Measurements from ENCODE around the gene TRIM44.
"Not testable (repeated sequence)": the region's sequence is repeated elsewhere in the genome, so short reads cannot be mapped to it uniquely, and the experiment has no call there.

TRIM44 gene

DNA sequence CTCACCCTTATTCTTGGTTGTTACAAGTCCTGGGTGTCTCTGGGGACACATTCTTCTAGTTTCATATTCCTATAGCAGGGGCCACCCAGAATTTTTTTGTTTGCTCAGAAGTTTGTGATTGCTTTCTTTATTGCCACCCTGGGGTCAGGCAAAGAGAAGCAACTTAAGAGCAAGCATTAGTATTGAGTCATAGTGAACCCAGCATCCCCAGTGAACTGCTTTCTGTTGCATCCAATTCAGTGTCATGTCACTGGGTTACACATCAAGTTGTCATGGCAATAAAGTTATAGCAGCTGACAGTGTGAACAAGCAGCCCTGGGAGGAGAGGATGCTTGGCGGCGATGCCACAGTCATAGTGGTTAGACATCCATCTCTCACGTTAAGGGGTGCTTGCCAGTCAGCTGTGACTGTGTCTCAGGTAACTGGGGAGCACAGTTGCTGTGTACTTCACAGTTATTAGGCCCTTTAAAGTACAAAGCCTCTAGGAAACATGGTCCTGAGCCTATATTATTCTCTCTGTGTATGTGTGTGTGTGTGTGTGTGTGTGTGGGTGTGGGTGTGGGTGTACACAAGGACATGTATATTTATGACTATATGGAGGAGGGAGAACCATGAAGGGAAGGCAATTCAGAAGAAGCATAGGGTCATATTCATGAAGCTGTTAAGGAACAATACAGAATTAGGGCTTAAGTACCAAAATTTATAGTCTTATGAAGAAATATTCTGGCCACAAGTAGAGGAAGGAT, 52.5 kb downstream of the TRIM44 start:
- Histone ChIP-seq H3K36me3 (ENCODE audit: insufficient read depth, low read length) (no peaks in the 10 kb centered on the region), H2AFZ (ENCODE audit: low read length) (no peak overlapping the region), H3K4me1 (ENCODE audit: insufficient read depth, low read length, severe bottlenecking) (no peaks in the 10 kb centered on the region), H3F3A (ENCODE audit: insufficient read depth, low read length) (no peaks in the 10 kb centered on the region), H3K9ac (ENCODE audit: low read length) (no peak overlapping the region), H3K9me3 (ENCODE audit: low read length) (no peaks in the 10 kb centered on the region), H3K9me2 (ENCODE audit: low read depth, low read length) (no peaks in the 10 kb centered on the region), H3K4me2 (ENCODE audit: low read length) (no peak overlapping the region), H3K27me3 (ENCODE audit: insufficient read depth, low read length) (no peaks in the 10 kb centered on the region), H3K27ac (ENCODE audit: low read depth, low read length, poor library complexity, severe bottlenecking) (no peak overlapping the region), H3K79me2 (ENCODE audit: insufficient read depth, low read length) (no peaks in the 10 kb centered on the region), H3K4me3 (ENCODE audit: low read depth, low read length, poor library complexity, severe bottlenecking) (no peak overlapping the region), H4K20me1 (ENCODE audit: insufficient read depth, low read length) (no peaks in the 10 kb centered on the region)
- no peak for TF ChIP-seq EZH2 (IDR thresholded peaks at IDR 0.05; ENCODE audit: borderline replicate concordance, low read length)
- TF ChIP-seq, protein P1, sequence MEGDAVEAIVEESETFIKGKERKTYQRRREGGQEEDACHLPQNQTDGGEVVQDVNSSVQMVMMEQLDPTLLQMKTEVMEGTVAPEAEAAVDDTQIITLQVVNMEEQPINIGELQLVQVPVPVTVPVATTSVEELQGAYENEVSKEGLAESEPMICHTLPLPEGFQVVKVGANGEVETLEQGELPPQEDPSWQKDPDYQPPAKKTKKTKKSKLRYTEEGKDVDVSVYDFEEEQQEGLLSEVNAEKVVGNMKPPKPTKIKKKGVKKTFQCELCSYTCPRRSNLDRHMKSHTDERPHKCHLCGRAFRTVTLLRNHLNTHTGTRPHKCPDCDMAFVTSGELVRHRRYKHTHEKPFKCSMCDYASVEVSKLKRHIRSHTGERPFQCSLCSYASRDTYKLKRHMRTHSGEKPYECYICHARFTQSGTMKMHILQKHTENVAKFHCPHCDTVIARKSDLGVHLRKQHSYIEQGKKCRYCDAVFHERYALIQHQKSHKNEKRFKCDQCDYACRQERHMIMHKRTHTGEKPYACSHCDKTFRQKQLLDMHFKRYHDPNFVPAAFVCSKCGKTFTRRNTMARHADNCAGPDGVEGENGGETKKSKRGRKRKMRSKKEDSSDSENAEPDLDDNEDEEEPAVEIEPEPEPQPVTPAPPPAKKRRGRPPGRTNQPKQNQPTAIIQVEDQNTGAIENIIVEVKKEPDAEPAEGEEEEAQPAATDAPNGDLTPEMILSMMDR (IDR thresholded peaks at IDR 0.05; ENCODE audit: low read length): no peak

DNA sequence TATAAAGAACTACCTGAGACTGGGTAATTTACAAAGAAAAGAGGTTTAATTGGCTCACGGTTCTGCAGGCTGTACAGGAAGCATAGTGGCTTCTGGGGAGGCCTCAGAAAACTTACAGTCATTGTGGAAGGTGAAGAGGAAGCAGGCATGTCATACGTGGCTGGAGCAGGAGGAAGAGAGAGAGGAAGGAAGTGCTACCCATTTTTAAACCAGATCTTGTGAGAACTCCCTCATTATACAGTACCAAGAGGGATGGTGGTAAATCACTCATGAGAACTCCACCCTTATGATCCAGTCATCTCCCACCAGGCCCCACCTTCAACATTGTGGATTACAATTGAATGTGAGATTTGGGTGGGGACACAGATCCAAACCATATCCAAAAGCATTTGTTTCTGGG, 53.1 kb downstream of the TRIM44 start:
- not testable (repeated sequence) for H3K4me3 ChIP-seq (ENCODE audit: low read depth, low read length, poor library complexity, severe bottlenecking); H3K79me2 ChIP-seq (ENCODE audit: insufficient read depth, low read length); H3K27ac ChIP-seq (ENCODE audit: low read depth, low read length, poor library complexity, severe bottlenecking)

DNA sequence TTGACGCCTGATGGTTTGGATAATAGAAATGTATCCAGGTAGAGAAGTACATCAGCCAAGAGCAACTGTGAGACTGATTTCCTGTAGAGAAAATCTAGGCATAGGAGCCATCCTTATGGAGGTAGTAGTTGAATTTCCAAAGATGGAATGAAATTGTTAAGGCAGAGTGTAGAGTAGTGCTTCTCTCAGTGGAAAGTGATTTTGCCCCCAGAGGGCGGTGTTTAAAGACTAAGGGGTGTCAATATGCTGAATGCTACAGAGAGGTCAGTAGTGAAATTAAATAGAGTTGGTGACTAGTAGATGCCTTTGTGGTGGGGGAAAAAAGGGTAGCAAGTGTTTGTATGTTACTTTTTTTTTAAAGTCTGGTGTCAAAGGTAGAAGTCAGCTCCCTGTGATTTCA, 54.5 kb downstream of the TRIM44 start:
- H3K4me1 ChIP-seq (ENCODE audit: insufficient read depth, low read length, severe bottlenecking): peaks cover 6% of the 10 kb centered on the region
- H4K20me1 ChIP-seq (ENCODE audit: insufficient read depth, low read length): no peaks in the 10 kb centered on the region
- no peaks in the 10 kb centered on the region for H3K27me3 ChIP-seq (ENCODE audit: insufficient read depth, low read length)
- no peaks in the 10 kb centered on the region for H3K79me2 ChIP-seq (ENCODE audit: insufficient read depth, low read length)
- H3K4me2 ChIP-seq (ENCODE audit: low read length): no peak overlapping the region
- H3K36me3 ChIP-seq (ENCODE audit: insufficient read depth, low read length): no peaks in the 10 kb centered on the region
- no peaks in the 10 kb centered on the region for H3F3A ChIP-seq (ENCODE audit: insufficient read depth, low read length)
- no peaks in the 10 kb centered on the region for H3K9me2 ChIP-seq (ENCODE audit: low read depth, low read length)
- H2AFZ ChIP-seq (ENCODE audit: low read length): no peak overlapping the region
- H3K4me3 ChIP-seq (ENCODE audit: low read depth, low read length, poor library complexity, severe bottlenecking): no peak overlapping the region
- no peaks in the 10 kb centered on the region for H3K9me3 ChIP-seq (ENCODE audit: low read length)
- H3K27ac ChIP-seq (ENCODE audit: low read depth, low read length, poor library complexity, severe bottlenecking): no peak overlapping the region
- TF ChIP-seq, protein P1 (IDR thresholded peaks at IDR 0.05; ENCODE audit: low read length): 0 out of 2 replicates have a peak, but pooled peaks have one; percentile 21
- TF ChIP-seq EZH2 (IDR thresholded peaks at IDR 0.05; ENCODE audit: borderline replicate concordance, low read length): no peak
- no peak overlapping the region for H3K9ac ChIP-seq (ENCODE audit: low read length)

More for the DNA sequence above, 53.1 kb downstream of the TRIM44 start:
- not testable (repeated sequence) for H3K9me2 ChIP-seq (ENCODE audit: low read depth, low read length); H3K4me2 ChIP-seq (ENCODE audit: low read length); H4K20me1 ChIP-seq (ENCODE audit: insufficient read depth, low read length); H2AFZ ChIP-seq (ENCODE audit: low read length); H3K27me3 ChIP-seq (ENCODE audit: insufficient read depth, low read length); H3K9me3 ChIP-seq (ENCODE audit: low read length); H3K4me1 ChIP-seq (ENCODE audit: insufficient read depth, low read length, severe bottlenecking); H3K9ac ChIP-seq (ENCODE audit: low read length); H3K36me3 ChIP-seq (ENCODE audit: insufficient read depth, low read length); H3F3A ChIP-seq (ENCODE audit: insufficient read depth, low read length)

DNA sequence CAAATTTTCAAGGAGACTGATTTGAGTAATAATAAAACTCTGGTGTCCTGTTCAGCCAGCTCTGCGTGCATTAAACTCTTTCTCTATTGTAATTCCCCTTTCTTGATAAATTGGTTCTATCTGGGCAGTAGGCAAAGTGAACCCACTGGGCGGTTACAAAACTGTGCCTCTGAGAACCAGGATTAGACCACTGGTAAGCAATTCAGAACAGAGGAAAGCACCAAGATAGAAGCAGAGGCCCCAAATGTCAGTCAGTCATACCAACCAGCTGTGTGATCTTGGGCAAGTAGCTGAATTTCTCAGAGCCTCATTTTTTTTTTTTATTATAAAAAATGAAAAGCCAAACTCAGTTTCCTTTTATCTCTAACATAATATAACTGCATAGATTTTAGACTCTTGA, 54.9 kb downstream of the TRIM44 start:
- H3K4me3 ChIP-seq (ENCODE audit: low read depth, low read length, poor library complexity, severe bottlenecking): no peak overlapping the region
- no peak overlapping the region for H3K27ac ChIP-seq (ENCODE audit: low read depth, low read length, poor library complexity, severe bottlenecking)
- no peaks in the 10 kb centered on the region for H3K79me2 ChIP-seq (ENCODE audit: insufficient read depth, low read length)
- H3K4me2 ChIP-seq (ENCODE audit: low read length): no peak overlapping the region
- H2AFZ ChIP-seq (ENCODE audit: low read length): no peak overlapping the region
- TF ChIP-seq EZH2 (IDR thresholded peaks at IDR 0.05; ENCODE audit: borderline replicate concordance, low read length): no peak
- TF ChIP-seq, protein P1 (IDR thresholded peaks at IDR 0.05; ENCODE audit: low read length): no peak
- H4K20me1 ChIP-seq (ENCODE audit: insufficient read depth, low read length): no peaks in the 10 kb centered on the region
- no peaks in the 10 kb centered on the region for H3F3A ChIP-seq (ENCODE audit: insufficient read depth, low read length)
- no peaks in the 10 kb centered on the region for H3K36me3 ChIP-seq (ENCODE audit: insufficient read depth, low read length)
- no peak overlapping the region for H3K9ac ChIP-seq (ENCODE audit: low read length)
- no peaks in the 10 kb centered on the region for H3K9me3 ChIP-seq (ENCODE audit: low read length)
- H3K9me2 ChIP-seq (ENCODE audit: low read depth, low read length): no peaks in the 10 kb centered on the region
- peaks cover 9% of the 10 kb centered on the region for H3K4me1 ChIP-seq (ENCODE audit: insufficient read depth, low read length, severe bottlenecking)
- H3K27me3 ChIP-seq (ENCODE audit: insufficient read depth, low read length): no peaks in the 10 kb centered on the region

Measured in OCI-LY1 (cell line).